NCI-H345 treated with DMSO at 0.1 percent for 48 hours (cell line): ENCODE data around the gene JAKMIP3.

Source experiments
- DNase-seq: peaks from one replicate; lab custom pipeline; 2025; ENCODE audit not compliant: unreplicated experiment; lab: John Stamatoyannopoulos, UW

The JAKMIP3 gene

DNA sequence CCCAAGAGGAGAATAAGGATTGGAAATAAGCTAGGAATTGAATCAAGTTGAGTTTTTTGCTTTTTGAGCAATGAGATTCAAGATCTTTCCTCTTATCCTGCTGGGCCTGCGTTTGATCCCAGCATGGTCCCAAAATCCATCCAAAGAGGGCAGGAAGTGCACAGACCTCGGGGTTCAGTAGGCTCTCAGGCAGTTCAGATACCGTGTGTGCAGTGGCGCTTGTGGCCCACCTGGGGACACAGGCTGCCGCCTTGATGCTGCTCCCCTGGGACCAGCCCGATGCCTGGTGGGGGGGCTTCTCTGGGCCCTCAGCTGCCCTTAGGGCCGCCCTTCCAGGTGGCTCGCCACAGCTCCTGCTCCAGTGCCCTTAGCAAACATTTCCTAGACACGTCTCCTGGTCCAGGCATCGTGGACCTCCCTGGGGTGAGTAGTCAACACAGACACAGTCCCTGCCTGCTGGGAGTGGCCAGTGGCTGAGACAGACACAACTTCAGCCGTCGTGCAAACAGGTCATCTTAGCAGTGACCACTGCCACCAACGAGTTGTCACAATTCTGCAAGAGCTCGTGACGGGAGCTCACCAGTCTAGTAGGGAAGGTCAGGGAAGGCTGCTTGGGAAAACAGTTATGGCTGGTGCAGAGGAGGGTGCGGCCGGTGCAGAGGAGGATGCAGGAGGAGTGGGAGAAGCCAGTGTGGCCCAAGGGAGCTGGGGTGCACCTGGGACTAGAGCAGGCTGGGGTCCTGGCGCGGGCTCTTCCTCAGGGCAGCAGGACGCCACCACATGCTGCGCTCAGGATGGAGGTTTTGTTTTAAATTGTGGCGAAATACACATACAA lies 21.7 kb upstream of the JAKMIP3 start:
- no peak for DNase-seq

GRCh38 chr10:132044803-132045202 lies 20.9 kb upstream of the JAKMIP3 start:
- DNase-seq: no peak

DNA sequence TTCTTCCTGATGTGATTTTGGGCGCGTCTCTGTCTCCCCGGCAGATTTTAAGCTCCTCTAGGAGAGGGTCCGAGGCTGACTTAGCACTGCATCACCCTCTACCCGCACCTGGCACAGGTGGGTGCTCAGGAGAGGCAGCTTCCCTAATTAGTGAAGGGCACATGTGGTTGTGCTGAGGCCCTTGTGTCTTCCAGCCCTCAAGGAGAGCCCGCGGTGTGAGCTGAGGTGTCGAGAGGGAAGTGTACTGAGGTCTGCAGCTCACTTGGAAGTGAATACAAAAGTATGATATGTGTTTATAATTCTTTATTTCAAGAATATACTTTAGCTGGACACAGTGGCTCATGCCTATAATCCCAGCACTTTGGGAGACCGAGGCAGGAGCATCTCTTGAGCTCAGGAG lies 20.4 kb upstream of the JAKMIP3 start:
- DNase-seq: no peak

DNA sequence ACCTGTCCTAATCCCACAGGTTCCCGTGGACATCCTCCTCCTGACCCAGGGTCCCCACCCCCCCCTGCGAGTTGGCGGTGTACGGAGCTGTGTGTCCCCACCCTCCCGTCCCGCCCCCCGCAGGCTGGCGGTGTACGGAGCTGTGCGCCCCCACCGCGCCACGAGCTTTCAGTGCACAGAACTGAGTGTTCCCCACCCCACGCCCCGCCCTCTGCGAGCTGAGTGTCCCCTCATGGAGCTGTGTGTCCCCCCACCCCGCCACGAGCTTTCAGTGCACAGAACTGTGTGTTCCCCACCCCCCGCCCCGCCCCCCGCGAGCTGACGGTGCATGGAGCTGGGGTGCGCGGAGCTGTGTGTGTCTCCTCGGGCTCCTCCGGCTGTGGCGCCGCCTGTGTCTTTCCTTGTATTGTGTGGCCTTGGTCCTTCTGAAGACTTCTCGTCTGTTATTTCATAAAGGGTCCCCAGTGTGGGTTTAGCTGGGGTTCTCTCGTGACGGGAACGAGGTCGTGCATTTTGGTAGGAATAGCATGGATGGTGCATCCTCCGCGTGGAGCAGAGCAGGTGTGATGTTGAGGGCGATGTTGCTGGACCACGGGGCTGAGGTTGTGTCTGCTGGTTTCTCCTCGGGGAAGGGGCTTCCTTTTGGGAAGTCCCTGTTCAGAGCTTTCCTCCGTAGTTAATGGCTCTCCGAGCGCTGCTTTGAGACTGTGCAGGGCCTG lies 18.0 kb upstream of the JAKMIP3 start:
- no peak for DNase-seq

GRCh38 chr10:132048294-132048667 lies 17.5 kb upstream of the JAKMIP3 start:
- DNase-seq: no peak

DNA sequence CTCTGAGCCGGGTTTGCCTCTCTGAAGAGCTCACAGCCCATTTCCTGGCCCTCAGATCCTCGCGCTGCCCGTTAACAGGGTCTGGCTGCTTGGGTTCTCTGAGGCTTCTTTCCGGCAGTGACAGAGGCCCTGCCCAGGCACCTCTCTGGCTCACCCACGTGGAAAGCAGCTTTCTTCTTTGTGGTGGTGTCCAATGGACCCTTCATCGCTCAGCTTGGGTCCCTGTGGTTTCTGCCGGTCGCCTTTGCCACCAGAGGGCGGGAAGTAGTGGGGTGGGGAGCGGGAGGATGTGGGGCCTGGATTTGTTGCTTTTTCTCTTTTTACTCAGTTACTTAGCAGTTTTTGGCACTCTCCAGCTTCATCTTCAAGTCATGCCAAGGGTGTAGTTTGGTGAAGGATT lies 15.6 kb upstream of the JAKMIP3 start:
- no peak for DNase-seq

DNA sequence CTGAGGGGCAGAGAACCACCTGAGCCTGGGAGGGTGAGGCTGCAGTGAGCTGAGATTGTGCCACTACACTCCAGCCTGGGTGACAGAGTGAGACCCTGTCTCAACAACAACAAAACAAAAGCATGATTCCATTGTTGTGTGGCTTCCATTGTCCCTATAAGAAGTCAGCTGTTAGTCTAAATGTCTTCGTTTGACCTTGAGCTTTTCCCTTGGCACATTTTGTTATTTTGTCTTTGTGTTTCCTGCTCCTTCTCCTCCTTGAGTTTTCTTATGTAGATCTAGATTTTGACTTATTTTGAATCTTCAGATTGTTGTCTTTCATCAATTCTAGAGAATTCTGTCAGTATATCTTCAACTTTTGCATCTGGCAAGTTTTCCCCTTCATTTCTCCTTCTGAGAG lies 13.6 kb upstream of the JAKMIP3 start:
- no peak for DNase-seq

- no peak for DNase-seq
Observed at GRCh38 chr10:132054564-132054963, 11.2 kb upstream of the JAKMIP3 start.

- no peak for DNase-seq
Observed at GRCh38 chr10:132055616-132056015, 10.1 kb upstream of the JAKMIP3 start.

GRCh38 chr10:132056663-132057062 lies 9.1 kb upstream of the JAKMIP3 start:
- DNase-seq: no peak

- no peak for DNase-seq
Observed at GRCh38 chr10:132057191-132057681, 8.5 kb upstream of the JAKMIP3 start.

DNA sequence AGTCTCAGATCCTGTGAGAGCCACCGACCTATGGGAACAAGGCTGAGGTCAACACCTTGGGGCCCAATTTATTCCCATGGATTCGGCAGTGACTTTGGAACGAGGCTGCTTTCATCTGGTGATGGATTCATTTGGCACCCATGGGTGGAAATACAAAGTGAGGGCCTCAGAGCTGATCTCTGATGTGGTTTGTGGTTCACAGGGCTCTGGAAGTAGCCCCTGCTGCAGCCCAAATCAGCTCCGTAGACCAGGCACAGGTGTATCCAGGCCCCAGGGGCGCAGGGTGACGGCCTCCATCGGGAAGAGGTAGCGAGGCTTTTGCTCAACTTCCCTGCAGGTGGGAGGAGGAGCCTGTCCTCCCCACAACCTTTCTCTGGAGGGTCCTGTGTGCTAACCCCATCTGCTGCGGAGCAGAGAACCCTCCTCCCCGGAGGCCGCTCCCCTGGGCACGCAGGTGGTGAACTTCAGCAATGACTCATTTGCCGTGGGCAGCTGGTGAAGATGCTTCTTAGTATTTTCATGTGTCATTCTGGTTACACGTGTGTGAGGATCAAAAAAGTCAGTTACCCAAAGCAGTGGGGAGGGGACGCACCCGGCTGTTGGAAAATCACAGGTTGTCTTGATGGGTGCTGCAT lies 7.5 kb upstream of the JAKMIP3 start:
- DNase-seq: no peak

GRCh38 chr10:132058793-132059759 lies 6.7 kb upstream of the JAKMIP3 start:
- no peak for DNase-seq

DNA sequence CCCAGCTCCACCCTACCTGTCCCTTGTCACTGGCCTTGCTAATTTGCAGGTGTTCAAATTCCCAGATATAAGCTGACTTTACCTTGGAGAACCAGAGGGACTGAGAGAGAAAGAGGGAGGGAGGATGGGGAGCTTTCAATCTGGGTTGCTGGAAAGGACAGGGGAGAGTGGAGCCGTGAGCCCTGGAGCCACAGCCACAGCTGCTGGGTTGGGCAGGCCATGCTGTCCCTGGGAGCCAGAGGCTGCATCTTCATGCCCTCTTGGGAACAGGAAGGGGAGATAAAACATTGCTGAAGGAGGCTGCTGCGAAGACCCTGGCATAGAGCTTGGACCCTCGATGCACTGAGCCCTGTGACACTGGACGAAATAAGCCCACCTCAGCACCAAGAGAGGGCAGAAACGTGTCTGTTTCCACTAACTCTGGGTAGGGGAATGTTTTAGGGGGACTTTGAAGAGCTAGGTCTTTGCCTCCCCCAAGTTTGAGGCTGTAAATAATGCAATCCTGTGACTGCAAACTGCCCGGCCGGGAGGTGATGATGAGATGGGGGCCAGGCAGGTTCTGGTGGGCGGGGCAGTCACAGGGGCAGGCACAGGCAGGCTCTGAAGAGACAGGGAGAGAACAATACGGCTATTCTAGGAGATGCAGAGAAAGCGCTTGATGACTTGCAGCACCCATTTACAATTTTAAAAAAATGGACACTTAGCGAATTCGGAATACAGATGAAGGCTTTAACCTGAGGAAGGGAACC lies 5.8 kb upstream of the JAKMIP3 start:
- DNase-seq: no peak

DNA sequence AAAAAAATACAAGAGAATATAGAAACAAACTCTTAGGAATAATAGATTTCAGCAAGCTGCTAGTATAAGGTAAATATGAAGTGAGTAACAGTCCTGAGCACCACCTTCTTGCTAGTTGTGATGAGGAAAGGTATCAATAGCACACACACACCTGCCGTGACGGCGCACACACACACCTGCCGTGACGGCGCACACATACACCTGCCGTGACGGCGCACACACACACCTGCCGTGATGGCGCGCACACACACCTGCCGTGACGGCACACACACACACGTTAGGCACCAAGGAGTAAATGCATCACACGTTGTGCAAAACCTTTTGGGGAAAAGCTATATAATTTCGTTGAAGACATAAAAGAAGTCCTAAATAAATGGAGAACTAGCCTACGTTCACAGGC lies 4.7 kb upstream of the JAKMIP3 start:
- DNase-seq: no peak

- DNase-seq: no peak
Observed at GRCh38 chr10:132061465-132061864, 4.3 kb upstream of the JAKMIP3 start.

DNA sequence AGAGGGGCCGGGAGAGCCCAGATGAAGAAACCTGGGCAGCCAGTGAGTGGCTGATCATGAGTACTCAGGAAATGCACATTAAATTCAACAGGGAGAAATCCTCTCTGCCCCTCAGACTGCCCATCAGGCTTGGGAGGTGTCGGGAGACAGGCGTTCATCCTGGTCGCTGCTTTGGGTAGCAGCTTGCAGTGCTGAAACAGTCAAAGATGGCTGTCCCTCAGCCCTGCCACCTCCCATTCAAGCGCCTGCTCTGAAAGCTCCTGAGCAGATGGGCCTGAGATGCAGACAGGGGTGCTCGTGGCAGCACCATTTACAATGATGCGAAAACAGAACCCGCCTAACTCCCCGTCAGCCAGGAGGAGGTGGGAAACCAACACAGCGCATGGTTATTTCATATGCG lies 3.6 kb upstream of the JAKMIP3 start:
- no peak for DNase-seq

- no peak for DNase-seq
Observed at GRCh38 chr10:132062641-132063390, 2.9 kb upstream of the JAKMIP3 start.

DNA sequence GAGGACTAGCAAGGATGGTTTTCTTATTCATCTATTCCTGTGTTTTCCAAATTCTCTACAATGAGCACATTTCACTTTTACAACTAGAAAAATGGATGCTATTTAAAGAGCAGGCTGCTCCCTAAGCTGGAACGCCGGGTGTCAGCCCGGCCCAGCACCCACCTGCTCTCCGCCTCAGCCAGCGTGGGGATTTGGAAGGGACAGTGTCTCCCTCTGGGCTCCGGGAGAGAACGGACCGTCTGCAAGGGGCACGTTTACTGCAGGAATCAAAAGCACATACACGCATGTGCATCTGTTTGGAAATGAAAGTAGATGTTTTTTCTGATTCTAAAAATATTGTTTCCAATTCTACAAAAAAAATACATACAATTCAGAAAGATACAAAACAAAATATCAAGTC lies 2.3 kb upstream of the JAKMIP3 start:
- DNase-seq: no peak
